NCI-H774 (cell line): ENCODE data around the gene CXCL11.
"Not testable (repeated sequence)": the region's sequence is repeated elsewhere in the genome, so short reads cannot be mapped to it uniquely, and the experiment has no call there.

Experiments used
- DNase-seq: peaks from one replicate; lab custom pipeline; 2025; lab: John Stamatoyannopoulos, UW

CXCL11 gene

DNA sequence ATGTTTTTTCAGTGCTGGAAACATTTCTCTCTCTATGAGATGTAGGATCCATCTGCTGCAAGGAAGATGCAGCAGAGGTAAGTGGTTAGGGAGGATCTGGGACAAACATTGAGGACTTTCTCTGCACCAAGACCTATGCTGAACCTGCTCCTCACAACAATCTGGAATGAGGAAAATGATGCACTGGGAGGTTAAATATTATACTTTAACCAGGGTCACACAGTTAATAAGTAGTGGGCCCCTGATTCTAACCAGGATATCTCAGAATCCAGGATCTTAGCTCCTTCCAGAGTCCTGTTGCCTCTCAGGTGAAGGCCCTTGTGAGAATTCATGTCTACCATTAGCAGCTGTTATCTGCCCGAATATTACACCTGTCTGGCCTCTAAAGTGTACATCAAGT, 35.6 kb downstream of the CXCL11 start:
- DNase-seq = no peak

GRCh38 chr4:75998525-75999147, 37.2 kb downstream of the CXCL11 start:
- not testable (repeated sequence) for DNase-seq

DNA sequence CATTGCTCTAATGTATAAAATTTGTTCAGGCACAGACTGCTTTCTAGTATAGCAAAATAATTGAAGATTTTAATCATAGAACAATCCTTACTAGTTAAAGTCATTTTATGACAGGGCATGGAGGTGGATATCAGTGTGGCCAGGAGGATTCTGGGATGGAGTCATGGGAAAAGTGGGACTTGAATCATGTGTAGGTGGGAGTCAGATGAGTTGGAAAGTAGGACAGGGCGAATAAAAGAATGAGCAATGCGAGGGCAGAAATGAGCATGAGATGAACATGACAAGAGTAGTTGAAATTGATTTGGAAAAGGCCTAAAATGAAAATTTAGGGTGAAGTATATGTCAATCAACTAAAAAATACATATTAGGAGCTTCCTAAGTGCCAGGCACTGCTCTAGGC, 37.9 kb downstream of the CXCL11 start:
- DNase-seq = no peak

DNA sequence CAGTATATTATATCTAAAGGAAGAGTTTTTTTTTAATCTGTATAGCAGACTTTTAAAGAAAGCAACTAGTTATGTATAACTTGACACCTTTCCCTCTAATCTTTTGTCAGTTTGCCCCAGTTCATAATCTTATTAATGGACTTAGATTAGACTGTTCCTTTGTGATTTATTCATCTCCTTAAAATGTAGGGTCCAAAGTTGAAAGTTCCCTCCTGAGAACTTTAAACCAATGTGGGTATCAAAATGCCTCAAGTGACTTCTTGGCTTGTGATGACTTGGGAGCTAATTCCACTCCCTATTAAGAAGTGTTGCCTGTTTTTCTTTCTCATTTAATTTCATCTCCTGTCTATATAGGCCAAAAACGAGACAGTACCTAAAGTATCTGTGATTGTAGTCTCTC, 38.8 kb downstream of the CXCL11 start:
- no peak for DNase-seq

DNA sequence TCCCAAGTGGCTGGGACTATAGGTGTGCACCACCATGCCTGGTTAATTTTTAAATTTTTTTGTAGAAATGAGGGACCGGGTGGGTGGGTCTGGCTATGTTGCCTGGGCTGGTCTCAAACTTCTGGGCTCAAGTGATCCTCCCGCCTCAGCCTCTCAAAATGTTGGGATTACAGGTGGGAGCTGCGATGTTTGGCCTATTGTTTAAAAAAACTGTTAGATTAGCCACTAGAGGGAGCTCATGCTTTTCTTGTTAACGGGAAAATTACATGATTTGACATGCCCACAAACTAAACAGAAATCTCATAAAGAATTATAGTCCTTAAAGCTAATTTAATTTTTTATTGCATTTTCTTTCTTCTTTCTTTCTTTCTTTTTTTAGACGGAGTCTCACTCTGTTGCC, 40.1 kb downstream of the CXCL11 start:
- DNase-seq = peak; percentile 20

DNA sequence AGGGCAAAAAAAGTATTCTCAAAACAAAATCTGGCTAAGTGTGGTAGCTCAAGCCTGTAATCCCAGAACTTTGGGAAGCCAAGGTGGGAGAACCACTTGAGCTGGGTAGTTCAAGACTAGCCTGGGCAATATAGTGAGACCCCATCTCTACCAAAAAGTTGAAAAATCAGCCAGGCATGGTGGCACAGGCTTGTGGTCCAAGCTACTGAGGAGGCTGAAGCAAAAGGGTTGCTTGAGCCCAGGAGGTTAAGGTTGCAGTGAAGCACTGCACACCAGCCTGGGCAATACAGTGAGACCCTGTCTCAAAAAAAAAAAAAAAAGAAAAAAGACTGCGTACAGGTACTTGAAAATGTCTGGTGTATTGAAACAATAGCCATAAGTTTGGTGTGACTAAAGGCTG, 43.4 kb downstream of the CXCL11 start:
- no peak for DNase-seq

GRCh38 chr4:75989846-75990528, 45.9 kb downstream of the CXCL11 start:
- no peak for DNase-seq

DNA sequence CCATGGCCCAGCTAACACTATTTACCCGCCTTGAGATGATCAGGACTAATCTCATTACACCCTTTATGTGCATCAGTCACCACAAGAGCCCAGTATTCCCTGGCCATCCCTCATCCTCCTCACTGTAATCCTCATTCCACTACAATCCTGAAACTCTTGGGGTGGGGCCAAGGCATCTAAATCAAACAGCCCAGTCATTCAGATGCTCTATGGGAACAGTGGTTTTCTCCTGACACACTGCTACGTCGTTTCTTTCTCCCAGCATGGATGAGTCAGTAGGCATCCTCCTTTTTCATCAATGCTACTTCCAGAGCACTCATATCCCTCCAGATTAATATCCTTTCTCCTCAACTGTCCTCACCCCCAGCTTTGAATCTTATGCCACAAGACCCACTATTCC, 50.8 kb downstream of the CXCL11 start:
- no peak for DNase-seq
